Dedifferentiated amniotic fluid mesenchymal stem cell (primary cell): ENCODE data around the gene RAB24.
"Not testable (repeated sequence)": the region's sequence is repeated elsewhere in the genome, so short reads cannot be mapped to it uniquely, and the experiment has no call there.

Experiments used
- DNase-seq: peaks from one replicate; pipeline ENCODE4 v3.0.0-alpha.2; 2016; ENCODE audit errors: extremely low spot score

Gene RAB24

GRCh38 chr5:177293819-177294581, 9.5 kb downstream of the RAB24 start:
- no peak for DNase-seq

DNA sequence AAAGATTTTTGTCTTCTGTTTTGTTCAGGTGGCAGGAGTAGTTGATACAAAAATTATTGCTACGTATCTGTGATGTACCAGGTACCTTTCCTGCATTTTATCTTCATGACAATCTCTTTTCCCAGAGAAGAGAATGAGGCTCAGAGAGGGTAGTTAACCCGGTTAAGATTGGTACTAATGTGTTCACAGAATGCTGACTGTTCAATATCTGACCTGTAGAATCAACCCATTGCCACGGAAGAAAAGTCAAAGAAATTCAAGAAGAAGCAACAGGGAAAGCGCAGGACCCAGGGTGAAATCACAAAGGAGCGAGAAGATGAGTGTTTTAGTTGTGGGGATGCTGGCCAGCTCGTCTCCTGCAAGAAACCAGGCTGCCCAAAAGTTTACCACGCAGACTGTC, 11.8 kb downstream of the RAB24 start:
- no peak for DNase-seq

DNA sequence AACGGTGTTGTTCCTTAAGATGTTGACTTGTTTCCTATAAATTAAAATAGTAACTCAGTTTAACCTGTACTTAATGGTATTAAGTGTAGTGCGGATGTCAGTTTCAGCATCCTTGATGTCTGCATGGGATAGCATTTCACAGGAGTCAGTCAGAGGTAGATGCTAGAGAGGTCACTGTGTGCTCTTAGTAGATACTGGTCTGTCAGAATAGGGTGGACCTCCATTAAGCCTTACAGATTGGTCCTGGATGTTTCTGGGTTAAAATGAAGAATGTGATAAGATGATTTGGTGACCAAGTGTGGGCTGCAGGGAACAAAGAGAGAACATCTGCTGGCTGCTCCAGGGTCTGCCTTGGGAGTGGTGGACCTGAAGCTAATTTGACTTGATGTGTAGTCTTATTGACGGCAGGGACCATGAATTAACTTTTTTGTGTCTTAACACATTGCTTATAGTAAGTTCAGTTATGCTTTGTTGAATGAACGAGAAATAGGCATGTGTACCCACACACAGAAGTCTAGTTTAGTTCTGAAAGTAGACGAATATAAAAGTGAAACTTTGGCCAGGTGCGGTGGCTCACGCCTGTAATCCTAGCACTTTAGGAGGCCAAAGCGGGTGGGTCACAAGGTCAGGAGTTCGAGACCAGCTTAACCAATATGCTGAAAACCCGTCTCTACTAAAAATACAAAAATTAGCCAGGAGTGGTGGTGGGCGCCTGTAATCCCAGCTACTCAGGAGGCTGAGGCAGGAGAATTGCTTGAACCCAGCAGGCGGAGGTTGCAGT, 12.5 kb downstream of the RAB24 start:
- DNase-seq: no peak

GRCh38 chr5:177288191-177288590, 15.3 kb downstream of the RAB24 start:
- no peak for DNase-seq

GRCh38 chr5:177276886-177277285, 26.6 kb downstream of the RAB24 start:
- no peak for DNase-seq

DNA sequence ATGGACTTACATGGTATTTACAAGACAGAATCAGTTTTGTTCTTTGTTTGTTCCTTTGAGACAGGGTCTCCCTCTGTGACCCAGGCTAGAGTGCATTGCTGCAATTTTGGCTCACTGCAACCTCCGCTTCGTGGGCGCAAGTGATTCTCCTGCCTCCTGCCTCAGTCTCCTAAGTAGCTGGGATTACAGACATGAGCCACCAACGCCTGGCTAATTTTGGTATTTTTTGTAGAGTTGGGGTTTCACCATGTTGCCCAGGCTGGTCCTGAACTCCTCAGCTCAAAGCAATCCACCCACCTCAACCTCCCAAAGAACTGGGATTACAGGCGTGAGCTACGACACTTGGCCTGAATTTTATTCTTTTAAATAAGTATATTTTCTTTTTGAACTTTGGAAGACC, 27.6 kb downstream of the RAB24 start:
- no peak for DNase-seq

GRCh38 chr5:177271113-177271512, 32.4 kb downstream of the RAB24 start:
- no peak for DNase-seq

- no peak for DNase-seq
These were observed 32.9 kb downstream of the RAB24 start for GRCh38 chr5:177270653-177271052.

DNA sequence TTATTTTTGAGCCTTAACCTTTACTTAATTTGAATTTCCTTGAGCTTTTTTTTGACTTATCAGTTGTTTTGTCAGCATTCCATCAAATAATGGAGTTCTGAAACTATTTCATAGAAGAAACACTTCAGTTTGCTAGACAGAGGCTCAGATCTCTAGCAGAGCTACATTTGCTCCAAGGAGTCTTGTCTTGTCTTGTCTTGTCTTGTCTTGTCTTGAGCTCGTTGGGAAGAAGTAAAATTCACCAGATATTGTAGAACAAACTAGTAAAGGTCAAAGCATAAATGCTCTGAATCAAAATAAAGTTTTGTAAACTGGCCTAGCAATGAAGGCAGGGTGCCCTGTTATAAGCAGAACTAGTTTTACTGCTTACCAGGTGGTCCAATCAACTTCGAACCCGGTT, 33.5 kb downstream of the RAB24 start:
- no peak for DNase-seq

DNA sequence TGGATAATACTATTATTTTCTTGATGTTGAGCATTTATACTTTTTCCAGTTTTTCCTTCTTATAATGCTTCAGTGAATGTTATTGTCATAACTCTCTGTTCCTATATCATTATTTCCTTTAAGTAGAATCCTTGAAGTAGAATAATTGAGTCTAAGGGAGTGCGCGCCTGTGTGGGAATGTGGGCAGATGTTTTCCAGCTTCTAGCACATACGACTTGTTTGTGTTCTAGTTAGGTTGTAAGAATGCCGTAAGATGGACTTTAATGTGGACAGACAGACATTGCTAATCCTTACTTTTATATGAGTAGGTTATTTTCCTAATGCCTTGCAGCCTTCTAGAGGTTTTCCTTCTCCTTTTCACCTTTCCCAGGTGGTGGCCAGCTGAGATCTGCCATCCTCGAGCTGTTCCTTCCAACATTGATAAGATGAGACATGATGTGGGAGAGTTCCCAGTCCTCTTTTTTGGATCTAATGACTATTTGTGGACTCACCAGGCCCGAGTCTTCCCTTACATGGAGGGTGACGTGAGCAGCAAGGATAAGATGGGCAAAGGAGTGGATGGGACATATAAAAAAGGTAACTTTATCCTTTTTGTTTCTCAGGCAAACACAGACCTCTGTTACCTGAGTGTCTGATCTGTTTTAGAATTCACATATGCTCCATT, 34.2 kb downstream of the RAB24 start:
- DNase-seq: no peak

GRCh38 chr5:177265395-177265794, 38.1 kb downstream of the RAB24 start:
- no peak for DNase-seq

DNA sequence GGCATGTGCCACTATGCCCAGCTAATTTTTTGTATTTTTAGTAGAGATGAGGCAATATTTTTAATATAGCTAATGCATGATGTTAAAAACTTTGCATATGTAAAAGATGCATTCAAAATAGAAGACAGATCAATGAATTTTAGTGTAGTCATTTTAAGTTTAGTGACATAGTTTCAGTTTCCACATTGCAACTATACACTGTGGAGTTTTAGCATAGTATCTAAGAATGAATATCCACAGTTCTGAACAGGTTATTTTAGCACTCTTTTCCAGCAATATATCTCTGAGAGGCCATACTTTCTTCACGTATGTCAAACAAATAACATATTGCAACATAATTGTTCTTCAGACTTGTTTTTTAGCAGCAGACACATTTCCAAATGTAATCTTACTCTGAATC, 39.3 kb downstream of the RAB24 start:
- no peak for DNase-seq

GRCh38 chr5:177261510-177261909, 42.0 kb downstream of the RAB24 start:
- DNase-seq: no peak

DNA sequence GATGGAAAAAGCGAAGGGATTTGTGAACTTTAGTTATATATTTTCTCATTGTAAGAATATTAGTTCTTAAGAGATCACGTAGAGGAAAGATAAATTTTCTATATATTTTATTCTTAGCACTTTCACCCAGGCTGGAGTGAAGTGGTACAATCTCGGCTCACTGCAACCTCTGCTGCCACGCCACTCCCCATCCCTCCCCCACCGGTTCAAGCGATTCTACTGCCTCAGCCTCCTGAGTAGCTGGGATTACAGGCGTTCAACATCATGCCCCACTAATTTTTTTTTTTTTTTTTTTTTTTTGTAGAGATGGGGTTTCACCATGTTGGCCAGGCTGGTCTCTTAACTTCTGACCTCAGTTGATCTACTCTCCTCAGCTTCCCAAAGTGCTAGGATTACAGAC, 42.6 kb downstream of the RAB24 start:
- DNase-seq: no peak

- not testable (repeated sequence) for DNase-seq
These were observed 44.8 kb downstream of the RAB24 start for GRCh38 chr5:177258711-177259110.

GRCh38 chr5:177256296-177256695, 47.2 kb downstream of the RAB24 start:
- DNase-seq: no peak

- no peak for DNase-seq
These were observed 50.3 kb downstream of the RAB24 start for GRCh38 chr5:177253252-177253651.
